Suprapubic skin (tissue), 3 donors: ENCODE measurements around the gene CILP.

Experiments
- POLR2AphosphoS5 ChIP-seq, 3 donors: sonication (generic); formaldehyde crosslinking; IDR thresholded peaks; one replicate each; pipeline ENCODE4 v1.6.1; 2017; ENCODE audit warnings: antibody characterized with exemption in 3 of 3
- TF ChIP-seq, protein P1 (sequence below), 2 donors: fragments of 200-600 bp in 1 of 2; fragments of 450-650 bp in 1 of 2; sonication (generic) in 1 of 2; IDR thresholded peaks; one replicate each; pipeline ENCODE4 v1.5.1; 2016 to 2019; ENCODE audit warnings: antibody characterized with exemption in 2 of 2, mild to moderate bottlenecking in 1 of 2, moderate library complexity in 1 of 2

DNA sequence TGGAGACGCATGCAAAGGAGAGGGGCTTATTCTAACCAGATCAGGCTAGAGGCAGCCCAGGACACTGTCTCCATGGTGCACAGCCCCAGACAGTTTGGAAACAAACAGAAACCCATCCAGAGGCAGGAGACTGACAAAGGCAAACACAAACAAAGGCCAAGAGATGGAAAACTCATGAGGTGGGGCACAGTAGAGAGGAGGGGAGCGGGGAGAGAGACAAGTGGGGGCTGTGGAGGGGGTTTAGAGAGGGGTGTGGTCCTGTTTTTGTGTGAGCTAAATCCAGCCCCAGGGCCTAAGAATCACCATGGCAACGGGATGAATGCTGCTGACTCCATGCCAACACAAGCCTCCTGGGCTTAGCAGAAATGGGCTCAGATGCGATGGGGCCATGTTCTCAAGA lies 43.1 kb upstream of the CILP start:
- TF ChIP-seq, protein P1, sequence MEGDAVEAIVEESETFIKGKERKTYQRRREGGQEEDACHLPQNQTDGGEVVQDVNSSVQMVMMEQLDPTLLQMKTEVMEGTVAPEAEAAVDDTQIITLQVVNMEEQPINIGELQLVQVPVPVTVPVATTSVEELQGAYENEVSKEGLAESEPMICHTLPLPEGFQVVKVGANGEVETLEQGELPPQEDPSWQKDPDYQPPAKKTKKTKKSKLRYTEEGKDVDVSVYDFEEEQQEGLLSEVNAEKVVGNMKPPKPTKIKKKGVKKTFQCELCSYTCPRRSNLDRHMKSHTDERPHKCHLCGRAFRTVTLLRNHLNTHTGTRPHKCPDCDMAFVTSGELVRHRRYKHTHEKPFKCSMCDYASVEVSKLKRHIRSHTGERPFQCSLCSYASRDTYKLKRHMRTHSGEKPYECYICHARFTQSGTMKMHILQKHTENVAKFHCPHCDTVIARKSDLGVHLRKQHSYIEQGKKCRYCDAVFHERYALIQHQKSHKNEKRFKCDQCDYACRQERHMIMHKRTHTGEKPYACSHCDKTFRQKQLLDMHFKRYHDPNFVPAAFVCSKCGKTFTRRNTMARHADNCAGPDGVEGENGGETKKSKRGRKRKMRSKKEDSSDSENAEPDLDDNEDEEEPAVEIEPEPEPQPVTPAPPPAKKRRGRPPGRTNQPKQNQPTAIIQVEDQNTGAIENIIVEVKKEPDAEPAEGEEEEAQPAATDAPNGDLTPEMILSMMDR (IDR thresholded peaks at IDR 0.05) = no peak
- no peak for TF ChIP-seq POLR2AphosphoS5 (IDR thresholded peaks at IDR 0.05)
